SK-N-SH (cell line): ENCODE data around the gene ABCD1.
"Not testable (repeated sequence)": the region's sequence is repeated elsewhere in the genome, so short reads cannot be mapped to it uniquely, and the experiment has no call there.

Source experiments
- CHD2 ChIP-seq: fragments of 150-350 bp; IDR thresholded peaks from 2 replicates; pipeline ENCODE4 v1.6.1; 2018; ENCODE audit warnings: low read length; ENCODE audit not compliant: partially characterized antibody
- FOSL2 ChIP-seq: IDR thresholded peaks from 2 replicates; pipeline ENCODE4 v1.4.0; 2012; ENCODE audit warnings: low read depth, mild to moderate bottlenecking, moderate library complexity, borderline replicate concordance
- MXI1 ChIP-seq: IDR thresholded peaks from 2 replicates; pipeline ENCODE4 v1.6.1; 2012; ENCODE audit warnings: mild to moderate bottlenecking, low read depth, low read length, improper control_type of control experiment
- NFIC ChIP-seq: IDR thresholded peaks from 2 replicates; pipeline ENCODE4 v1.4.0; 2012; ENCODE audit warnings: borderline replicate concordance
- RFX5 ChIP-seq: IDR thresholded peaks from 2 replicates; pipeline ENCODE4 v1.6.1; 2012; ENCODE audit warnings: mild to moderate bottlenecking, improper control_type of control experiment, low read length
- SIN3A ChIP-seq: IDR thresholded peaks from 2 replicates; pipeline ENCODE4 v1.6.1; 2012; ENCODE audit warnings: low read depth, mild to moderate bottlenecking, low read length, moderate library complexity, borderline replicate concordance
- TAF1 ChIP-seq: IDR thresholded peaks from 2 replicates; pipeline ENCODE4 v1.6.1; 2012; ENCODE audit warnings: low read depth, mild to moderate bottlenecking, low read length, moderate library complexity, borderline replicate concordance
- TCF12 ChIP-seq: IDR thresholded peaks from 2 replicates; pipeline ENCODE4 v1.4.0; 2012
- TEAD4 ChIP-seq: IDR thresholded peaks from 2 replicates; pipeline ENCODE4 v1.4.0; 2012; ENCODE audit warnings: mild to moderate bottlenecking, borderline replicate concordance; ENCODE audit not compliant: insufficient read depth
- TF ChIP-seq, protein P1 (sequence below): IDR thresholded peaks from 2 replicates; pipeline ENCODE4 v1.4.0; 2012; ENCODE audit warnings: low read depth, borderline replicate concordance
- TF ChIP-seq, protein P2 (sequence below): fragments of 200-600 bp; sonication (generic); IDR thresholded peaks from 2 replicates; pipeline ENCODE4 v1.6.1; 2017; ENCODE audit warnings: antibody characterized with exemption, mild to moderate bottlenecking, moderate library complexity
- TF ChIP-seq, protein P3 (sequence below): IDR thresholded peaks from 2 replicates; pipeline ENCODE4 v1.4.0; 2012; ENCODE audit warnings: low read depth, borderline replicate concordance
- TF ChIP-seq, protein P4 (sequence below): IDR thresholded peaks from 2 replicates; pipeline ENCODE4 v1.4.0; 2012; ENCODE audit warnings: low read depth

DNA sequence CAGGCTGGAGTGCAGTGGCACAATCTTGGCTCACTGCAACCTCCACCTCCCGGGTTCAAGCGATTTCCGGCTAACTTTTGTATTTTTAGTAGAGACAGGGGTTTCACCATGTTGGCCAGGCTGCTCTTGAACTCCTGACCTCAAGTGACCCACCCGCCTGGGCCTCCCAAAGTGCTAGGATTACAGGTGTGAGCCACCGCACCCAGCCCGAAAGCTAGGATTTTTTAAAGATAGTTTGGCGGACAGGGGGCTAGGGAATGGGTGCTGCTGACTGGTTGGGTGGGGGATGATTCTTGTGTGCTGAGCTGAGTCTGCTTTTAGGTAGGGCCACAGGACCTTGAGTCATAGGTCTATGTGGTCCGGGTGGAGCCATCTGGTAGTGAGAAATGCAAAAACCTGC lies 41.2 kb upstream of the ABCD1 start:
- TF ChIP-seq TEAD4, TCF12, TAF1, FOSL2, CHD2, SIN3A, MXI1, NFIC, RFX5: not testable (repeated sequence)
- TF ChIP-seq, protein P1, sequence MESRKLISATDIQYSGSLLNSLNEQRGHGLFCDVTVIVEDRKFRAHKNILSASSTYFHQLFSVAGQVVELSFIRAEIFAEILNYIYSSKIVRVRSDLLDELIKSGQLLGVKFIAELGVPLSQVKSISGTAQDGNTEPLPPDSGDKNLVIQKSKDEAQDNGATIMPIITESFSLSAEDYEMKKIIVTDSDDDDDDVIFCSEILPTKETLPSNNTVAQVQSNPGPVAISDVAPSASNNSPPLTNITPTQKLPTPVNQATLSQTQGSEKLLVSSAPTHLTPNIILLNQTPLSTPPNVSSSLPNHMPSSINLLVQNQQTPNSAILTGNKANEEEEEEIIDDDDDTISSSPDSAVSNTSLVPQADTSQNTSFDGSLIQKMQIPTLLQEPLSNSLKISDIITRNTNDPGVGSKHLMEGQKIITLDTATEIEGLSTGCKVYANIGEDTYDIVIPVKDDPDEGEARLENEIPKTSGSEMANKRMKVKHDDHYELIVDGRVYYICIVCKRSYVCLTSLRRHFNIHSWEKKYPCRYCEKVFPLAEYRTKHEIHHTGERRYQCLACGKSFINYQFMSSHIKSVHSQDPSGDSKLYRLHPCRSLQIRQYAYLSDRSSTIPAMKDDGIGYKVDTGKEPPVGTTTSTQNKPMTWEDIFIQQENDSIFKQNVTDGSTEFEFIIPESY = not testable (repeated sequence)
- TF ChIP-seq, protein P2, sequence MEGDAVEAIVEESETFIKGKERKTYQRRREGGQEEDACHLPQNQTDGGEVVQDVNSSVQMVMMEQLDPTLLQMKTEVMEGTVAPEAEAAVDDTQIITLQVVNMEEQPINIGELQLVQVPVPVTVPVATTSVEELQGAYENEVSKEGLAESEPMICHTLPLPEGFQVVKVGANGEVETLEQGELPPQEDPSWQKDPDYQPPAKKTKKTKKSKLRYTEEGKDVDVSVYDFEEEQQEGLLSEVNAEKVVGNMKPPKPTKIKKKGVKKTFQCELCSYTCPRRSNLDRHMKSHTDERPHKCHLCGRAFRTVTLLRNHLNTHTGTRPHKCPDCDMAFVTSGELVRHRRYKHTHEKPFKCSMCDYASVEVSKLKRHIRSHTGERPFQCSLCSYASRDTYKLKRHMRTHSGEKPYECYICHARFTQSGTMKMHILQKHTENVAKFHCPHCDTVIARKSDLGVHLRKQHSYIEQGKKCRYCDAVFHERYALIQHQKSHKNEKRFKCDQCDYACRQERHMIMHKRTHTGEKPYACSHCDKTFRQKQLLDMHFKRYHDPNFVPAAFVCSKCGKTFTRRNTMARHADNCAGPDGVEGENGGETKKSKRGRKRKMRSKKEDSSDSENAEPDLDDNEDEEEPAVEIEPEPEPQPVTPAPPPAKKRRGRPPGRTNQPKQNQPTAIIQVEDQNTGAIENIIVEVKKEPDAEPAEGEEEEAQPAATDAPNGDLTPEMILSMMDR = not testable (repeated sequence)
- TF ChIP-seq, protein P3, sequence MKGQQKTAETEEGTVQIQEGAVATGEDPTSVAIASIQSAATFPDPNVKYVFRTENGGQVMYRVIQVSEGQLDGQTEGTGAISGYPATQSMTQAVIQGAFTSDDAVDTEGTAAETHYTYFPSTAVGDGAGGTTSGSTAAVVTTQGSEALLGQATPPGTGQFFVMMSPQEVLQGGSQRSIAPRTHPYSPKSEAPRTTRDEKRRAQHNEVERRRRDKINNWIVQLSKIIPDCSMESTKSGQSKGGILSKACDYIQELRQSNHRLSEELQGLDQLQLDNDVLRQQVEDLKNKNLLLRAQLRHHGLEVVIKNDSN = not testable (repeated sequence)
- TF ChIP-seq, protein P4, sequence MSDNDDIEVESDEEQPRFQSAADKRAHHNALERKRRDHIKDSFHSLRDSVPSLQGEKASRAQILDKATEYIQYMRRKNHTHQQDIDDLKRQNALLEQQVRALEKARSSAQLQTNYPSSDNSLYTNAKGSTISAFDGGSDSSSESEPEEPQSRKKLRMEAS = not testable (repeated sequence)
